Sigmoid colon (tissue), 7 donors: ENCODE results near the gene SPRR2D. TPM values are rescaled to one million over a fixed set of nuclear protein-coding genes. Genes with fewer than 3 reads are reported as not detected.
"Not testable (repeated sequence)": the region's sequence is repeated elsewhere in the genome, so short reads cannot be mapped to it uniquely, and the experiment has no call there.

Source experiments
- DNase-seq: peaks from one replicate; pipeline ENCODE4 v3.0.0-alpha.2; 2019
- H3K27ac ChIP-seq, 4 donors: fragments of 200-600 bp; sonication (generic); one replicate each; pipeline ENCODE4 v1.5.1; 2016 to 2019; ENCODE audit warnings: mild to moderate bottlenecking in 1 of 4
- H3K27me3 ChIP-seq, 3 donors: fragments of 200-600 bp; sonication (generic); one replicate each; pipeline ENCODE4 v1.5.1; 2019; ENCODE audit warnings: mild to moderate bottlenecking in 1 of 3
- H3K36me3 ChIP-seq, 4 donors: fragments of 200-600 bp; sonication (generic); one replicate each; pipeline ENCODE4 v1.5.1; 2016 to 2019
- H3K4me1 ChIP-seq, 4 donors: fragments of 200-600 bp; sonication (generic); one replicate each; pipeline ENCODE4 v1.5.1; 2017 to 2019
- H3K4me3 ChIP-seq, 4 donors: fragments of 200-600 bp; sonication (generic); one replicate each; pipeline ENCODE4 v1.5.1; 2017 to 2019; ENCODE audit warnings: mild to moderate bottlenecking in 2 of 4, moderate library complexity in 1 of 4
- H3K9me3 ChIP-seq, 4 donors: fragments of 200-600 bp in 3 of 4; sonication (generic) in 3 of 4; one replicate each; pipeline versions ENCODE4 v1.5.1 to v1.6.1; 2013 to 2019
- EP300 ChIP-seq, 4 donors: sonication (generic); formaldehyde crosslinking; IDR thresholded peaks; one replicate each; pipeline ENCODE4 v1.6.1; 2017; ENCODE audit warnings: antibody characterized with exemption in 4 of 4
- POLR2A ChIP-seq, 2 donors: fragments of 450-650 bp; IDR thresholded peaks; one replicate each; pipeline ENCODE4 v1.6.1; 2016; ENCODE audit warnings: antibody characterized with exemption in 2 of 2, mild to moderate bottlenecking in 2 of 2, moderate library complexity in 2 of 2
- POLR2AphosphoS5 ChIP-seq, 4 donors: sonication (generic); formaldehyde crosslinking; IDR thresholded peaks; one replicate each; pipeline ENCODE4 v1.6.1; 2017; ENCODE audit warnings: antibody characterized with exemption in 4 of 4
- WGBS, 2 donors: extraction: QIAGEN DNeasy Blood & Tissue Kit; methylation state at CpG; one replicate each; pipeline ENCODE4 v1.1.7; 2013; 5-methylcytosine and 5-hydroxymethylcytosine counted together
- intact Hi-C: fragments of 100-400 bp; cut with DNase I; formaldehyde crosslinking; loops from one replicate; pipeline ENCODE4 v1.15.1; 2023
- polyA plus RNA-seq, 3 donors: library from polyadenylated mRNA; stranded (reverse); fragments of 200-250 nt; gene quantifications; one replicate each; pipeline ENCODE4 v1.2.3, GENCODE V29; 2013
- total RNA-seq, 4 donors: library from RNA; depleted of rRNA; stranded (reverse); fragments of >200 nt; gene quantifications; one replicate each; pipeline ENCODE4 v1.1.0, GENCODE V29; 2016
- TF ChIP-seq, protein P1 (sequence below), 4 experiments: fragments of 450-650 bp in 3 of 4; fragments of 200-600 bp in 1 of 4; IDR thresholded peaks; one replicate each; pipeline ENCODE4 v1.5.1; 2016 to 2019; ENCODE audit warnings: antibody characterized with exemption in 4 of 4, mild to moderate bottlenecking in 3 of 4, moderate library complexity in 2 of 4
- donor health status: healthy with polysubstance abuse.
- donor health status: Bipolar disorder and iron deficiency.
- donor health status: healthy.

SPRR2D gene
- total and polyA plus RNA-seq, 7 donors = 0.29 TPM; not detected in 6

DNA sequence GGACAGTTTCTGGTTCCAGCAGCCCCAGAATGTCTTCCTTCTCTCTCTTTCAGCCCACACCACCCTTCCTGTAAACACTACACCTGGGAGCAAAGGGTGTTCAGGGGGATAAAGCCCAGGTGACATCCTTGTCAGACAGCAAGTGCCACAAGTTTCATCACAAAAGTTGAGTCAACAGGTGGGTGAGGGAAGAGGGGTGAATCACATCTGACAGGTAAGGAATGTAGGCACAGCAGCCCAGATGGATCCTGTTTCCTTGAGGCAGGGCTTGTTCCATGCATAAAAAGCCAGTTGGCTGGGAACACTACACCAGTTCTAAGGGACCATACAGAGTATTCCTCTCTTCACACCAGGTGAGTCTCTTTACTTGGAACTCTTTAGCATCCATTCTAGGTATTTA, 10.0 kb downstream of the SPRR2D start, which contains the start of gene SPRR1B:
Gene SPRR1B (plus strand): TSS at position 309 of the 400 bp plus-strand sequence. CDS start 1,143 bp downstream, outside the sequence.
- H3K9me3 ChIP-seq = no peaks in the 10 kb centered on the region

DNA sequence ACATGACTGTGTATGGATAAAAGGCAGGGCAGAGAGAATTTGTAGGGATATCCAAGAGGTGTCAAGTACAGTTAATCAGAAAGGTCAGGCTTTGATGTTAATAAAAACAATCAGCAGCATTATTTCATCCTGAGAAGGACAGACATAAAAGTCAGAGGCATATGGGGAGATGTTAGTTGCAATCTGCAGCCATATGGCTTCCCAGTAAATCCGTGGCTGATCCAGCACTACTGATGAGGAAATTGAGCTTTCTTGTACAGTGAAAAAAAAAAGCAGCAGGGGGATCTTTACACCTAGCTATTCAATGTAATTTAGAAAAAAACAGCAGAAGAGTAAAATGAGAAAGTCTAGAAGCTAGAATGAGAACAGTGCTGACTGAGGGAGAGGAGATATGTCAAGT, 12.2 kb downstream of the SPRR2D start:
- TF ChIP-seq POLR2AphosphoS5 (IDR thresholded peaks at IDR 0.05) (no peak), POLR2A (IDR thresholded peaks at IDR 0.05) (no peak), EP300 (IDR thresholded peaks at IDR 0.05) (no peak)
- TF ChIP-seq, protein P1, sequence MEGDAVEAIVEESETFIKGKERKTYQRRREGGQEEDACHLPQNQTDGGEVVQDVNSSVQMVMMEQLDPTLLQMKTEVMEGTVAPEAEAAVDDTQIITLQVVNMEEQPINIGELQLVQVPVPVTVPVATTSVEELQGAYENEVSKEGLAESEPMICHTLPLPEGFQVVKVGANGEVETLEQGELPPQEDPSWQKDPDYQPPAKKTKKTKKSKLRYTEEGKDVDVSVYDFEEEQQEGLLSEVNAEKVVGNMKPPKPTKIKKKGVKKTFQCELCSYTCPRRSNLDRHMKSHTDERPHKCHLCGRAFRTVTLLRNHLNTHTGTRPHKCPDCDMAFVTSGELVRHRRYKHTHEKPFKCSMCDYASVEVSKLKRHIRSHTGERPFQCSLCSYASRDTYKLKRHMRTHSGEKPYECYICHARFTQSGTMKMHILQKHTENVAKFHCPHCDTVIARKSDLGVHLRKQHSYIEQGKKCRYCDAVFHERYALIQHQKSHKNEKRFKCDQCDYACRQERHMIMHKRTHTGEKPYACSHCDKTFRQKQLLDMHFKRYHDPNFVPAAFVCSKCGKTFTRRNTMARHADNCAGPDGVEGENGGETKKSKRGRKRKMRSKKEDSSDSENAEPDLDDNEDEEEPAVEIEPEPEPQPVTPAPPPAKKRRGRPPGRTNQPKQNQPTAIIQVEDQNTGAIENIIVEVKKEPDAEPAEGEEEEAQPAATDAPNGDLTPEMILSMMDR (IDR thresholded peaks at IDR 0.05) = no peak
- intact Hi-C loops = no loop called here
- Histone ChIP-seq H3K4me1 (no peaks in the 10 kb centered on the region), H3K27me3 (no peaks in the 10 kb centered on the region), H3K27ac (no peak overlapping the region), H3K9me3 (no peaks in the 10 kb centered on the region), H3K36me3 (no peaks in the 10 kb centered on the region), H3K4me3 (no peak overlapping the region)
- 65 to 68% methylated on average over 1 of the region's 1 CpG for WGBS, 2 donors
- no peak for DNase-seq

More for the DNA sequence above, 10.0 kb downstream of the SPRR2D start, which contains the start of gene SPRR1B:
- Histone ChIP-seq H3K27me3 (no peaks in the 10 kb centered on the region), H3K4me3 (no peak within 1 kb of the TSS), H3K36me3 (no peaks in the 10 kb centered on the region), H3K27ac (no peak within 1 kb of the TSS), H3K4me1 (no peaks in the 10 kb centered on the region)
- TF ChIP-seq, protein P1 (IDR thresholded peaks at IDR 0.05) = no peak
- no peak for TF ChIP-seq POLR2AphosphoS5 (IDR thresholded peaks at IDR 0.05)
- no peak for TF ChIP-seq EP300 (IDR thresholded peaks at IDR 0.05)
- DNase-seq = no peak
- intact Hi-C loops = no loop called here

DNA sequence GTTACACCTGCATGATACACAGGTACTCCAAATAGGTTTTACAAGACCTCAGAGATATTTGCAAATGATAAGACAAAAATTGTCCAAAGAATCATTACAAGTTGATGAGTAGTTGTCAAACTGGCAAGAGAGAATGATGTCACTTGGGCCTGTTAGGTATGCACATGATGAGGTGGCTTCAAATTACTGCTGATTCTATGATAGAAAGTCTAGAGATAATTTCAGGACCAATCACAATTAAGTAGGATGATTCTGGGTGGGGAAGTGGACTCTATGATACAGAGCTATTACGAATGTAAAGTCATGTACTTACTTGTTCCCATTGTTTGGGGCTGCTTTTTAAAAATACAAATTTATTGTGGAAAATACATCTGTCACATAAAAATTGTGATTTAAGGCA, 15.1 kb downstream of the SPRR2D start:
- no peak for DNase-seq
- TF ChIP-seq POLR2A (IDR thresholded peaks at IDR 0.05) (no peak), EP300 (IDR thresholded peaks at IDR 0.05) (no peak), POLR2AphosphoS5 (IDR thresholded peaks at IDR 0.05) (no peak)
- TF ChIP-seq, protein P1 (IDR thresholded peaks at IDR 0.05) = no peak
- Histone ChIP-seq H3K36me3 (no peaks in the 10 kb centered on the region), H3K27ac (no peak overlapping the region), H3K9me3 (no peaks in the 10 kb centered on the region), H3K4me1 (no peaks in the 10 kb centered on the region), H3K27me3 (no peaks in the 10 kb centered on the region), H3K4me3 (no peak overlapping the region)
- intact Hi-C loops = no loop called here
- WGBS, 2 donors = 80% methylated on average over 1 of the region's 1 CpG

DNA sequence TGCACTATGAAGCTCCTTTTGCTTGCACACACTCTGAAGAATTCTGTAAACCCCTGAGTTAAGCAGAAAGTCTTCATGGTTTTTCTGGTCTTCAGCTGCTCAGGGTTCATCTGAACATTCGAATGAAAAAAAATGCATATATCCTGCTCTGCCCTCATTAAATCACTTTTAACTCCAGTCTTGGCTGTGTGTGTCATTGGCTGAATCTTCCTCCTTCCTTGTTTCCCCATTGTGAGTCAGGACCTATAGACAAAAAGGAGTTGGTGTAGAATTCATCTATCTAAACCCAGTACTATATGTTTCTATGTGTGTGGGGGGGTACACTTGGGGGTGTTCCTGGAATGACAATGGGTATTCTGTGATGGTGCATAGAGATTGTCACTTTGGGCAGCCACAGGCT, 16.5 kb downstream of the SPRR2D start:
- H3K9me3 ChIP-seq = no peaks in the 10 kb centered on the region
- intact Hi-C loops = no loop called here
- no peak for DNase-seq
- H3K36me3 ChIP-seq = no peaks in the 10 kb centered on the region
- WGBS, 2 donors = 86 to 89% methylated on average over 1 of the region's 1 CpG
- no peak overlapping the region for H3K27ac ChIP-seq
- no peaks in the 10 kb centered on the region for H3K4me1 ChIP-seq
- H3K27me3 ChIP-seq = no peaks in the 10 kb centered on the region
- no peak overlapping the region for H3K4me3 ChIP-seq
- TF ChIP-seq, protein P1 (IDR thresholded peaks at IDR 0.05) = no peak
- no peak for TF ChIP-seq POLR2A (IDR thresholded peaks at IDR 0.05)
- no peak for TF ChIP-seq EP300 (IDR thresholded peaks at IDR 0.05)
- no peak for TF ChIP-seq POLR2AphosphoS5 (IDR thresholded peaks at IDR 0.05)

DNA sequence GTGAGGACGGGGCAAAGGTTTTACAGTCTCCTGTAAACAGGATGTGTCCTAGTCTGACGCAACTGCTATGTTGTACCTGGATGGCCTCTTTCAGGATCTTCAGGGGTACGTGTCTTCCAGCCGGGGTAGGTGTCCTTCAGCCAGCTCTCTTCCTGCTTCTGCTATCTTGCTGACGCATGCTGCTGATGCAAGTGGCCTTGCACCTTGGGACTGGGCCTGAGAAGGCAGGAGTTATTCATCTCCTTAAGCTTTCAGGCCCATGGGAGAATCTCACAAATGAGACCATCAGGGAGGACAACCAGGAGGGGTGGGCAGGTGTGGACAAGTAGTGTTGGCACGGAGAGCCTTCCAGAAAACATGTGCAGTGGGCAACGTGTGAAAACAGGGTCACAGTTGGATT, 17.8 kb downstream of the SPRR2D start:
- Histone ChIP-seq H3K4me3 (no peak overlapping the region), H3K4me1 (no peaks in the 10 kb centered on the region), H3K27ac (no peak overlapping the region), H3K9me3 (no peaks in the 10 kb centered on the region), H3K36me3 (no peaks in the 10 kb centered on the region), H3K27me3 (no peaks in the 10 kb centered on the region)
- no peak for TF ChIP-seq EP300 (IDR thresholded peaks at IDR 0.05)
- TF ChIP-seq, protein P1 (IDR thresholded peaks at IDR 0.05) = no peak
- no peak for TF ChIP-seq POLR2AphosphoS5 (IDR thresholded peaks at IDR 0.05)
- no peak for TF ChIP-seq POLR2A (IDR thresholded peaks at IDR 0.05)
- DNase-seq = no peak
- 88 to 92% methylated on average over 7 of the region's 7 CpGs for whole genome bisulfite sequencing, 2 donors
- intact Hi-C loops = no loop called here

DNA sequence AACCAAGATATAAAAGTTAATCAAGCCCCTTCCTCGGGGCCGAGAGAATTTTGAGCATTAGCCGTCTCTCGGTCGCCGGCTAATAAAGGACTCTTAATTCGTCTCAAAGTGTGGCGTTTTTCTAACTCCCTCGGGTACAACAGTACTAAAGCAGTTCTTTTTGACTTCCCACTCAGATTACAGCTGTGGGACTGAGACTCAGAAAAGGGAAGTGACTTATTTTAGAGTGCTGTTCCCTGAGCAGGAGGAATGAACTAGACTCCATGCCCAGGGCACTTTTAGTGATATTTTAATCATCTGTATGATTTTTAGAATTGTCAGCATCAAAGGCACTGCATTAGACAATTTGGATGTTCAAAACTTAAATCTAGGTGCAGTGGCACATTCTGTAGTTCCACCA, 18.6 kb downstream of the SPRR2D start:
- intact Hi-C loops, H3K9me3 ChIP-seq, H3K27me3 ChIP-seq, H3K27ac ChIP-seq, H3K4me1 ChIP-seq, DNase-seq, H3K4me3 ChIP-seq, H3K36me3 ChIP-seq: not testable (repeated sequence)
- WGBS, 2 donors = 46 to 78% methylated on average over 9 of the region's 9 CpGs

DNA sequence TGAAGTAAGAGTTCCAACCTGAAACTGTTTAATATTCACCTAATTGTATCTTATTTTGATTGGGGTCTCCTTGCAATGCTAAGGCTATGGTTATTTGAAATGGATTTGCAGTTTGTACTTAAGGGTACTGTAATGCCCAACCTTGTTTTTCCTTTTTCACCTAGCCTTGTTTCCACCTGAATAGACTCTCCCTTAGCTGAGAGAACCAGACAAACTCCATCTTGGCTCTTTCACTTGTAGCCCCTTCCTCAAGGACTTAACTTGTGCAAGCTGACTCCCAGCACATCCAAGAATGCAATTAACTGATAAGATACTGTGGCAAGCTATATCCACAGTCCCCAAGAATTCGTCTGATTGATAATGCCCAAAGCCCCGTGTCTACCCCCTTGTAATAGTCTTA, 19.1 kb downstream of the SPRR2D start:
- intact Hi-C loops, H3K4me1 ChIP-seq, H3K9me3 ChIP-seq, H3K36me3 ChIP-seq, H3K4me3 ChIP-seq, H3K27me3 ChIP-seq, H3K27ac ChIP-seq, DNase-seq: not testable (repeated sequence)
- WGBS, 2 donors = 30 to 32% methylated on average over 2 of the region's 2 CpGs
